ENCODE results near the gene CEP44. TPM values are rescaled to one million over a fixed set of nuclear protein-coding genes. Genes with fewer than 3 reads are reported as not detected.

CEP44 gene
- total and polyA plus RNA-seq, 2 of the 4 experiments (the other 2 are of a cell fraction), result 3.5 to 9.5 TPM

- peak overlapping the region; percentile 73 for H3K23ac ChIP-seq (ENCODE audit: low read depth, low read length)
- no peak overlapping the region for H3K18ac ChIP-seq (ENCODE audit: low read depth, low read length)
- ChIA-PET CTCF (no interaction called here), POLR2A (ENCODE audit: unreplicated experiment) (no interaction called here)
- ATAC-seq (ENCODE audit: low read depth), result no peak
- TSS peak; percentile 61 for BruUV-seq (replicated peaks)
- 0 out of 2 replicates have a peak overlapping the region, but pooled peaks have one; percentile 12 for H3K14ac ChIP-seq (replicated peaks; ENCODE audit: low read depth, low read length)
- H3K79me1 ChIP-seq (ENCODE audit: low read depth in 1 of 2, low read length in 2 of 2), result peaks cover 6 to 34% of the 10 kb centered on the region in 2 experiments; a peak in 3 of 4 replicates
- H4K20me1 ChIP-seq (ENCODE audit: insufficient read depth, low read length), result no peaks in the 10 kb centered on the region
- no CpG with 5 or more reads among the region's 6 CpGs for WGBS, 2 experiments (ENCODE audit: extremely low coverage in 2 of 2, insufficient read length in 1 of 2)
- TF ChIP-seq BHLHE40 (IDR thresholded peaks at IDR 0.05; ENCODE audit: low read depth, low read length) (no peak), POLR2A (IDR thresholded peaks at IDR 0.05; ENCODE audit: low read depth, low read length) (no peak), USF2 (IDR thresholded peaks at IDR 0.05; ENCODE audit: low read depth, low read length) (no peak), FOS (IDR thresholded peaks at IDR 0.05; ENCODE audit: low read depth, low read length) (no peak), CHD1 (IDR thresholded peaks at IDR 0.05; ENCODE audit: low read depth, low read length) (no peak), CTCF (conservative IDR thresholded peaks at IDR 0.05; ENCODE audit: low read depth, low read length) (no peak), CEBPB (IDR thresholded peaks at IDR 0.05; ENCODE audit: low read depth, low read length) (no peak), MAFK (IDR thresholded peaks at IDR 0.05; ENCODE audit: low read depth, low read length) (no peak), RFX5 (IDR thresholded peaks at IDR 0.05; ENCODE audit: low read depth, low read length) (no peak), SMC3 (IDR thresholded peaks at IDR 0.05; ENCODE audit: low read depth, low read length) (no peak), NFE2L2 (IDR thresholded peaks at IDR 0.05; ENCODE audit: low read depth, low read length) (no peak), RCOR1 (IDR thresholded peaks at IDR 0.05; ENCODE audit: insufficient replicate concordance, low read length) (no peak), ELK1 (IDR thresholded peaks at IDR 0.05; ENCODE audit: borderline replicate concordance, low read depth, low read length) (no peak), MAZ (IDR thresholded peaks at IDR 0.05; ENCODE audit: borderline replicate concordance, low read depth, low read length) (no peak), RAD21 (IDR thresholded peaks at IDR 0.05; ENCODE audit: low read length) (no peak)
- in situ Hi-C loops (cut with MboI; ENCODE audit: low sequenced_read_pairs) (no loop called here), intact Hi-C loops (cut with micrococcal nuclease) (loop anchor here (5.0 kb wide), 1 partner anchor 912 kb away; the partner anchor contains the start of gene SAP30), dilution Hi-C loops (cut with HindIII; ENCODE audit: low sequenced_read_pairs, unreplicated experiment) (no loop called here)
- H3K4me3 ChIP-seq (ENCODE audit: insufficient read depth, low read depth, low read length), result peak overlapping the region; percentile 60
- H3K4me1 ChIP-seq (ENCODE audit: control insufficient read depth, insufficient read depth, low read length), result no peaks in the 10 kb centered on the region
- peak overlapping the region; percentile 25; the same call in 1 of the 2 replicates for H3K27ac ChIP-seq (ENCODE audit: insufficient read depth, low read length)
- no peak overlapping the region for H2BK15ac ChIP-seq (ENCODE audit: low read depth, low read length)
- peak overlapping the region; percentile 47; the same call in 1 of the 2 replicates for H4K5ac ChIP-seq (ENCODE audit: low read depth, low read length)
- peak overlapping the region; percentile 98 for H3K4me2 ChIP-seq (ENCODE audit: low read depth, low read length)
- peak overlapping the region; percentile 100 for H3K56ac ChIP-seq (ENCODE audit: extremely low read depth, insufficient read depth, low read length)
- no peak overlapping the region for H2BK120ac ChIP-seq (ENCODE audit: low read depth, low read length)
- H2BK20ac ChIP-seq (ENCODE audit: low read depth, low read length), result no peak overlapping the region
- no peaks in the 10 kb centered on the region for H3K9me3 ChIP-seq (ENCODE audit: control insufficient read depth, insufficient read depth, low read length)
- H3K9me1 ChIP-seq (ENCODE audit: insufficient read depth, low read length), result no peaks in the 10 kb centered on the region
- no peaks in the 10 kb centered on the region for H3K27me3 ChIP-seq (ENCODE audit: control insufficient read depth, insufficient read depth, low read length)
- H2BK5ac ChIP-seq (ENCODE audit: low read depth, low read length, poor library complexity, severe bottlenecking), result peak overlapping the region; percentile 33
- H4K91ac ChIP-seq (ENCODE audit: insufficient read depth, low read depth, low read length), result no peak overlapping the region
- peak overlapping the region; percentile 64 to 99; a peak in 2 of 4 replicates for H4K8ac ChIP-seq (ENCODE audit: low read depth in 2 of 2, low read length in 2 of 2)
- H2AFZ ChIP-seq (replicated peaks; ENCODE audit: low read length, poor library complexity), result peak overlapping the region; percentile 99
- no peak overlapping the region for H2AK5ac ChIP-seq (ENCODE audit: low read depth, low read length)
- no peak for DNase-seq
- no peak overlapping the region for H2AK9ac ChIP-seq (replicated peaks; ENCODE audit: low read depth, low read length, poor library complexity)
- H3K9ac ChIP-seq (ENCODE audit: low read depth, low read length), result peak overlapping the region; percentile 98
- no peak overlapping the region; the same call in 1 of the 2 replicates for H3K4ac ChIP-seq (ENCODE audit: low read depth, low read length)
- H3K36me3 ChIP-seq (ENCODE audit: control insufficient read depth, insufficient read depth, low read length), result no peaks in the 10 kb centered on the region
Measured at GRCh38 chr4:174284487-174284886, 776 bp downstream of the CEP44 start.
